K562 (cell line): ENCODE measurements around the gene ADAT3. TPM values are rescaled to one million over a fixed set of nuclear protein-coding genes. Genes with fewer than 3 reads are reported as not detected.
"Not testable (repeated sequence)": the region's sequence is repeated elsewhere in the genome, so short reads cannot be mapped to it uniquely, and the experiment has no call there.

ENCODE experiments used
- ATAC-seq: fragments of 200-7000 bp; cut with Tn5 transposase; 3 replicates; pipeline ENCODE4 v1.9.1; 2020; ENCODE audit warnings: moderate library complexity
- BruUV-seq: library from RNA; stranded (reverse); fragments of 400-500 nt; replicated peaks from 2 replicates; lab custom pipeline; 2021; lab: Mats Ljungman, UMichigan
- CTCF ChIA-PET: fragments of 300-600 bp; formaldehyde crosslinking; extraction: SDS; loops from one replicate; lab custom pipeline; 2021; ENCODE audit warnings: low intra/inter-chr PET ratio; lab: Yijun Ruan, JAX
- POLR2A ChIA-PET: fragments of 300-600, 350-650 bp; sonication (Branson Sonifier 250); formaldehyde crosslinking; extraction: SDS; loops from one replicate; lab custom pipeline; 2021; ENCODE audit warnings: antibody characterized with exemption, inconsistent platforms; lab: Yijun Ruan, JAX
- DNase-seq, 4 experiments: peaks; one replicate each; pipeline versions ENCODE4 v3.0.0 to v3.0.0-alpha.2; 2011 to 2018; ENCODE audit warnings: low spot score in 3 of 4, mixed read lengths in 3 of 4; ENCODE audit errors: extremely low read depth in 1 of 4
- FAIRE-seq: peaks from 2 replicates; lab custom pipeline; 2011; peaks lifted over from hg19 to GRCh38; lab: Jason Lieb, UNC
- H2AFZ ChIP-seq: 2 replicates; pipeline ENCODE4 v1.6.0; 2011; ENCODE audit warnings: low read depth, low read length, control low read depth, inconsistent platforms
- H3K27ac ChIP-seq: fragments of 200-600 bp; 3 replicates; pipeline ENCODE4 v1.8.0; 2011; ENCODE audit warnings: low read depth, mild to moderate bottlenecking, control low read depth, inconsistent platforms, low read length, moderate library complexity, mixed read lengths; ENCODE audit errors: extremely low read depth
- H3K27me3 ChIP-seq, 2 experiments: fragments of 300-600 bp in 1 of 2; 2 replicates in 1 of 2; 3 replicates in 1 of 2; pipeline versions ENCODE4 v1.6.0 to v1.8.0; 2011; ENCODE audit warnings: inconsistent platforms in 2 of 2, low read length in 2 of 2, mild to moderate bottlenecking in 1 of 2, mixed read lengths in 1 of 2, moderate library complexity in 1 of 2; ENCODE audit not compliant: control insufficient read depth in 2 of 2, insufficient read depth in 2 of 2
- H3K36me3 ChIP-seq: fragments of 300-600 bp; 3 replicates; pipeline ENCODE4 v1.8.0; 2011; ENCODE audit warnings: mild to moderate bottlenecking, low read length, inconsistent platforms; ENCODE audit not compliant: control insufficient read depth, insufficient read depth
- H3K4me1 ChIP-seq, 2 experiments: fragments of 200-600 bp in 1 of 2; replicated peaks in 1 of 2; 2 replicates in 1 of 2; 3 replicates in 1 of 2; pipeline versions ENCODE4 v1.5.1 to v1.8.0; 2011; ENCODE audit warnings: inconsistent platforms in 2 of 2, low read length in 2 of 2, mild to moderate bottlenecking in 1 of 2, mixed read lengths in 1 of 2, moderate library complexity in 1 of 2; ENCODE audit not compliant: control insufficient read depth in 2 of 2, insufficient read depth in 2 of 2
- H3K4me2 ChIP-seq: 2 replicates; pipeline ENCODE4 v1.6.1; 2011; ENCODE audit warnings: low read length, control low read depth, inconsistent platforms, mixed read lengths; ENCODE audit not compliant: insufficient read depth
- H3K4me3 ChIP-seq: fragments of 200-600 bp; sonication (generic), shearing (Covaris generic); 2 replicates; pipeline ENCODE4 v1.5.1; 2016; ENCODE audit warnings: control low read depth, inconsistent platforms
- H3K79me2 ChIP-seq: fragments of 200-600 bp; 3 replicates; pipeline ENCODE4 v1.8.0; 2011; ENCODE audit warnings: low read length, inconsistent platforms; ENCODE audit not compliant: control insufficient read depth, insufficient read depth
- H3K9ac ChIP-seq, 2 experiments: 2 replicates each; pipeline versions ENCODE4 v1.6.0 to v1.6.1; 2011; ENCODE audit warnings: low read depth in 2 of 2, low read length in 2 of 2, control low read depth in 1 of 2, inconsistent platforms in 1 of 2, mild to moderate bottlenecking in 1 of 2, mixed read lengths in 1 of 2; ENCODE audit not compliant: insufficient read depth in 1 of 2
- H3K9me1 ChIP-seq: one replicate; pipeline ENCODE4 v1.6.0; 2011; ENCODE audit warnings: inconsistent platforms, mild to moderate bottlenecking, low read length, moderate library complexity; ENCODE audit not compliant: control insufficient read depth, insufficient read depth
- H3K9me3 ChIP-seq: replicated peaks from 2 replicates; pipeline ENCODE4 v1.5.1; 2011; ENCODE audit warnings: low read depth, low read length, inconsistent platforms; ENCODE audit not compliant: control insufficient read depth, insufficient read depth
- H4K20me1 ChIP-seq: replicated peaks from 2 replicates; pipeline ENCODE4 v1.6.1; 2011; ENCODE audit warnings: low read length, inconsistent platforms, mixed read lengths; ENCODE audit not compliant: control insufficient read depth, insufficient read depth
- CREB1 ChIP-seq, 2 experiments: sonication (generic) in 1 of 2; formaldehyde crosslinking in 1 of 2; IDR thresholded peaks; 2 replicates each; pipeline versions ENCODE4 v1.6.1 to v1.8.0; 2012 to 2022; ENCODE audit warnings: inconsistent platforms in 1 of 2, mild to moderate bottlenecking in 1 of 2, missing genetic modification reagents in 1 of 2, moderate library complexity in 1 of 2
- ETV5 ChIP-seq: sonication (generic); formaldehyde crosslinking; IDR thresholded peaks from 2 replicates; pipeline ENCODE4 v1.4.0; 2020; ENCODE audit warnings: low read depth, mild to moderate bottlenecking, missing genetic modification reagents
- GABPA ChIP-seq: fragments of 200-800 bp; sonication (Bioruptor generic); conservative IDR thresholded peaks from 2 replicates; pipeline ENCODE4 v1.6.1; 2016; ENCODE audit warnings: low read depth, missing genetic modification characterization, missing compliant biosample characterization
- JUND ChIP-seq, 2 experiments: IDR thresholded peaks; 2 replicates in 1 of 2; 3 replicates in 1 of 2; pipeline ENCODE4 v1.6.1; 2011; ENCODE audit warnings: borderline replicate concordance in 2 of 2, low read depth in 2 of 2, low read length in 2 of 2, improper control_type of control experiment in 1 of 2, missing biosample characterization in 1 of 2, missing genetic modification characterization in 1 of 2, missing genetic modification reagents in 1 of 2
- KDM4B ChIP-seq, 2 experiments: fragments of 450-650 bp in 1 of 2; sonication (generic) in 1 of 2; IDR thresholded peaks; 2 replicates each; pipeline ENCODE4 v1.6.1; 2016 to 2017; ENCODE audit warnings: borderline replicate concordance in 2 of 2, antibody characterized with exemption in 1 of 2, low read depth in 1 of 2, mild to moderate bottlenecking in 1 of 2
- MAZ ChIP-seq, 2 experiments: fragments of 450-650 bp in 1 of 2; sonication (generic) in 1 of 2; formaldehyde crosslinking; IDR thresholded peaks in 1 of 2; conservative IDR thresholded peaks in 1 of 2; 2 replicates each; pipeline versions ENCODE4 v1.4.0 to v1.5.0; 2020; ENCODE audit warnings: mild to moderate bottlenecking in 1 of 2, missing genetic modification reagents in 1 of 2
- PRDM10 ChIP-seq: fragments of 450-650 bp; IDR thresholded peaks from 2 replicates; pipeline ENCODE4 v1.6.1; 2018; ENCODE audit not compliant: partially characterized antibody
- RBFOX2 ChIP-seq: fragments of 200-400 bp; formaldehyde crosslinking; IDR thresholded peaks from 2 replicates; pipeline ENCODE4 v1.6.1; 2017; ENCODE audit warnings: low read depth, mild to moderate bottlenecking, low read length, moderate library complexity
- ZNF740 ChIP-seq, 3 experiments: fragments of 200-800 bp in 1 of 3; sonication (Bioruptor generic) in 1 of 3; sonication (generic) in 1 of 3; formaldehyde crosslinking in 1 of 3; IDR thresholded peaks; 2 replicates each; pipeline versions ENCODE4 v1.6.1 to v1.8.0; 2016 to 2022; ENCODE audit warnings: mild to moderate bottlenecking in 2 of 3, missing compliant biosample characterization in 2 of 3, missing genetic modification characterization in 2 of 3, missing genetic modification reagents in 1 of 3
- WGBS: fragments of 100-300 bp; shearing (Covaris generic); methylation state at CpG from one replicate; pipeline ENCODE4 v1.1.6; 2016; ENCODE audit warnings: low coverage, mixed read lengths; ENCODE audit not compliant: insufficient coverage; ENCODE audit errors: missing lambda C conversion rate; 5-methylcytosine and 5-hydroxymethylcytosine counted together
- in situ Hi-C: fragments of 300-500 bp; cut with MboI; formaldehyde crosslinking; loops from 4 replicates; pipeline ENCODE4 v1.15.0; 2018; ENCODE audit warnings: inconsistent platforms, mixed read lengths
- intact Hi-C: fragments of 100-400 bp; cut with micrococcal nuclease; formaldehyde crosslinking; loops from 2 replicates; pipeline ENCODE4 v1.14.2; 2022
- polyA plus RNA-seq, 8 experiments: library from polyadenylated mRNA; depleted of rRNA in 4 of 8; stranded (reverse) in 5 of 8; unstranded in 3 of 8; fragments of >200 nt; fragmentation: Nextera tagmentation in 2 of 8; fragmentation: Illumina TruSeq in 1 of 8; extraction: Ambion mirVana in 2 of 8; extraction: Trizol in 1 of 8; gene quantifications; 2 replicates each; pipeline versions ENCODE4 v1.2.1 to v1.2.3, GENCODE V29; 2011 to 2014; ENCODE audit warnings: inconsistent platforms in 1 of 8, missing spikeins in 1 of 8
- total RNA-seq, 7 experiments: library from RNA; depleted of rRNA in 6 of 7; stranded (reverse); fragments of >200 nt in 6 of 7; fragmentation: Illumina TruSeq in 2 of 7; extraction: Trizol in 2 of 7; gene quantifications; 2 replicates each; pipeline versions ENCODE4 v1.2.1 to v1.2.3, GENCODE V29; 2011 to 2021; ENCODE audit warnings: low replicate concordance in 1 of 7

Gene ADAT3
- total and polyA plus RNA-seq, 9 of the 15 experiments (the other 6 are each of a cell fraction or from before 2014, with no cell fraction given), result 0.67 to 15.6 (median 7.8) TPM; not detected in 4

GRCh38 chr19:1885398-1886119, 19.6 kb upstream of the ADAT3 start, which contains the start of gene ABHD17A:
Gene ABHD17A (minus strand): TSS chr19:1885496. CDS start chr19:1881566, 3,930 bp downstream.
- intact Hi-C loops; H3K9me3 ChIP-seq; H3K27me3 ChIP-seq; in situ Hi-C loops; TF ChIP-seq JUND (tag; IDR thresholded peaks at IDR 0.05; ENCODE audit: borderline replicate concordance, low read depth, low read length): not testable (repeated sequence)
- DNase-seq (peak; percentile 92 to 96 (median 94)), ATAC-seq (peak; percentile 90), FAIRE-seq (peak; percentile 96)
- H3K4me1 ChIP-seq, result peaks cover 31 to 69% of the 10 kb centered on the region in 2 experiments
- peaks cover 42% of the 10 kb centered on the region for H3K79me2 ChIP-seq
- WGBS, result 27% methylated on average over 27 of the region's 46 CpGs
- H3K9ac ChIP-seq, result peak within 1 kb of the TSS; percentile 89 to 99
- peaks cover 14% of the 10 kb centered on the region for H3K9me1 ChIP-seq
- peak within 1 kb of the TSS; percentile 74 for H3K27ac ChIP-seq
- peak within 1 kb of the TSS; percentile 24; the same call in 1 of the 2 replicates for H2AFZ ChIP-seq
- ChIA-PET POLR2A (interaction anchor here (0.5 to 2.1 kb wide), 7 partner anchors 12 to 68 kb away, joined by 3 to 8 read pairs (median 4); no protein-coding TSS in a partner anchor), CTCF (interaction anchor here (0.6 kb wide), 1 partner anchor 555 kb away, joined by 6 read pairs; no protein-coding TSS in a partner anchor)
- peak within 1 kb of the TSS; percentile 91 for H3K4me3 ChIP-seq
- peaks cover 37% of the 10 kb centered on the region; the same call in 1 of the 2 replicates for H4K20me1 ChIP-seq
- peaks cover 25% of the 10 kb centered on the region; the same call in 2 of the 3 replicates for H3K36me3 ChIP-seq
- TSS peak; percentile 89 for BruUV-seq
- H3K4me2 ChIP-seq, result peak within 1 kb of the TSS; percentile 90
- TF ChIP-seq CREB1 (IDR thresholded peaks at IDR 0.05), result peak; percentile 91
- TF ChIP-seq CREB1 (CRISPR knock-in tag; IDR thresholded peaks at IDR 0.05), result peak; percentile 95
- TF ChIP-seq ETV5 (CRISPR knock-in tag), result peak; percentile 88
- peak; percentile 74 for TF ChIP-seq PRDM10
- peak; percentile 38; the same call in 1 of the 2 replicates for TF ChIP-seq JUND (IDR thresholded peaks at IDR 0.05; ENCODE audit: borderline replicate concordance, low read depth, low read length)
- TF ChIP-seq ZNF740 (CRISPR knock-in tag; IDR thresholded peaks at IDR 0.05), result peak; percentile 94
- TF ChIP-seq ZNF740 (tag; IDR thresholded peaks at IDR 0.05), result peak in 1 of 2 experiments; percentile 63; a peak in 1 of 4 replicates
- TF ChIP-seq KDM4B (IDR thresholded peaks at IDR 0.05; ENCODE audit: borderline replicate concordance in 2 of 2, low read depth in 1 of 2), result peak in 1 of 2 experiments; percentile 79; a peak in 1 of 4 replicates
- peak; percentile 96 for TF ChIP-seq GABPA
- peak; percentile 98 for TF ChIP-seq MAZ (CRISPR knock-in tag; conservative IDR thresholded peaks at IDR 0.05 in 1 of 2, IDR thresholded peaks at IDR 0.05 in 1 of 2)
- peak; percentile 67 for TF ChIP-seq RBFOX2
